Measurements from ENCODE around the gene MINPP1. TPM values are rescaled to one million over a fixed set of nuclear protein-coding genes. Genes with fewer than 3 reads are reported as not detected.

Gene MINPP1
- total RNA-seq, 1 experiment from 2014 or later = 37.0 TPM

DNA sequence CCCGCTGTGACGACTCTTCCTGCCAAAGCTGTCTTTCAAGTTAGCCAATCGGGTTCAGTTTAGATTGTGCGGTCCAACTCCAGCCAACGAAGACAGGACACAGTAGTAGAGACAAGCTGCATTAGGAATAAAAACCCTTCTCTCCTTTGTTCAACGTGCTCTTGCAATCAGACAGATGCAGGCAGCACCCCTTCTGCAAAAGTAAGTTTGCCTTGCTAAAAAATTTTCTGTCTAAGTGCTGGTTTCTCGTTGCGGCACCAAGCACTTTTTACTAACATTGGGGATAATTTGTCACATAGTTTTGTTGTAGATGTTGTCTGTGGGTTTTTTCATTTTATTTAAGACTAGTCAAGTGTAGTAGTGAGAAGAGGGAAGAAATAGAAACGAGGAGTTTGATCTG lies 58.1 kb downstream of the MINPP1 start:
- DNase-seq (ENCODE audit: low read depth, low spot score) (no peak), ATAC-seq (no peak)
- intact Hi-C loops (cut with micrococcal nuclease; ENCODE audit: unreplicated experiment) (no loop called here), in situ Hi-C loops (cut with HindIII; ENCODE audit: low pct_unique_long_range_greater_than_20kb, low sequenced_read_pairs) (no loop called here)
- BruUV-seq (replicated peaks) = no TSS peak
- H3K9me3 ChIP-seq (ENCODE audit: control insufficient read depth, insufficient read depth, low read depth, low read length) = peaks cover 9% of the 10 kb centered on the region; the same call in 1 of the 2 replicates
- H3K36me3 ChIP-seq (ENCODE audit: control insufficient read depth, insufficient read depth, low read length) = no peaks in the 10 kb centered on the region
- ChIA-PET CTCF (no interaction called here), POLR2A (no interaction called here)
- TF ChIP-seq REST (IDR thresholded peaks at IDR 0.05; ENCODE audit: insufficient read depth in 1 of 2, low read depth in 2 of 2, low read length in 1 of 2) = no peak
- no peak for TF ChIP-seq CTCF (IDR thresholded peaks at IDR 0.05)
- no peak for TF ChIP-seq POLR2AphosphoS5 (IDR thresholded peaks at IDR 0.05; ENCODE audit: low read depth, low read length)
- TF ChIP-seq SIN3A (IDR thresholded peaks at IDR 0.05; ENCODE audit: borderline replicate concordance, insufficient read depth, low read depth, low read length) = no peak
- no peak for TF ChIP-seq TCF7L2 (IDR thresholded peaks at IDR 0.05; ENCODE audit: low read depth, low read length)
- H3K27ac ChIP-seq (ENCODE audit: low read length) = no peak overlapping the region
- H3K27me3 ChIP-seq (ENCODE audit: control insufficient read depth, insufficient read depth, low read length) = no peaks in the 10 kb centered on the region
- H3K4me3 ChIP-seq (ENCODE audit: low read depth in 2 of 2, low read length in 2 of 2) = no peak overlapping the region
- no peaks in the 10 kb centered on the region for H3K4me1 ChIP-seq (ENCODE audit: control insufficient read depth, insufficient read depth, low read length)

- no peaks in the 10 kb centered on the region for H3K4me1 ChIP-seq (ENCODE audit: control insufficient read depth, insufficient read depth, low read length)
- CTCF ChIA-PET = no interaction called here
- POLR2A ChIA-PET = no interaction called here
- no peaks in the 10 kb centered on the region for H3K27me3 ChIP-seq (ENCODE audit: control insufficient read depth, insufficient read depth, low read length)
- ATAC-seq (no peak), DNase-seq (ENCODE audit: low read depth, low spot score) (no peak)
- BruUV-seq (replicated peaks) = no TSS peak
- H3K4me3 ChIP-seq (ENCODE audit: low read depth in 2 of 2, low read length in 2 of 2) = no peak overlapping the region
- intact Hi-C loops (cut with micrococcal nuclease; ENCODE audit: unreplicated experiment) (no loop called here), in situ Hi-C loops (cut with HindIII; ENCODE audit: low pct_unique_long_range_greater_than_20kb, low sequenced_read_pairs) (no loop called here)
- H3K36me3 ChIP-seq (ENCODE audit: control insufficient read depth, insufficient read depth, low read length) = no peaks in the 10 kb centered on the region
- no peak for TF ChIP-seq POLR2AphosphoS5 (IDR thresholded peaks at IDR 0.05; ENCODE audit: low read depth, low read length)
- TF ChIP-seq REST (IDR thresholded peaks at IDR 0.05; ENCODE audit: insufficient read depth in 1 of 2, low read depth in 2 of 2, low read length in 1 of 2) = no peak
- no peak for TF ChIP-seq CTCF (IDR thresholded peaks at IDR 0.05)
- TF ChIP-seq TCF7L2 (IDR thresholded peaks at IDR 0.05; ENCODE audit: low read depth, low read length) = no peak
- no peak for TF ChIP-seq SIN3A (IDR thresholded peaks at IDR 0.05; ENCODE audit: borderline replicate concordance, insufficient read depth, low read depth, low read length)
- no peak overlapping the region for H3K27ac ChIP-seq (ENCODE audit: low read length)
- peaks cover 9% of the 10 kb centered on the region; the same call in 1 of the 2 replicates for H3K9me3 ChIP-seq (ENCODE audit: control insufficient read depth, insufficient read depth, low read depth, low read length)
Observed at GRCh38 chr10:87565010-87565409, 60.3 kb downstream of the MINPP1 start.
